MCF 10A (cell line): ENCODE results near the gene TECTA. TPM values are rescaled to one million over a fixed set of nuclear protein-coding genes. Genes with fewer than 3 reads are reported as not detected.

ENCODE experiments used
- BruUV-seq: library from RNA; stranded (reverse); fragments of 400-500 nt; replicated peaks from 2 replicates; lab custom pipeline; 2021; lab: Mats Ljungman, UMichigan
- CTCF ChIA-PET: fragments of 300-600 bp; sonication (Branson Sonifier 250); formaldehyde crosslinking; extraction: SDS; loops from one replicate; lab custom pipeline; 2021; ENCODE audit warnings: antibody characterized with exemption, inconsistent platforms; lab: Yijun Ruan, JAX
- POLR2A ChIA-PET: fragments of 300-600, 350-650 bp; sonication (Branson Sonifier 250); formaldehyde crosslinking; extraction: SDS; loops from one replicate; lab custom pipeline; 2020; ENCODE audit warnings: antibody characterized with exemption, inconsistent platforms; lab: Yijun Ruan, JAX
- DNase-seq: peaks from one replicate; pipeline ENCODE4 v3.0.0-alpha.2; 2018; ENCODE audit not compliant: unreplicated experiment
- H3K27ac Mint-ChIP-seq: one replicate; pipeline ENCODE4 v1.8.0; 2022; ENCODE audit warnings: mild to moderate bottlenecking, low read depth, mixed read lengths; ENCODE audit not compliant: unreplicated experiment
- H3K27me3 Mint-ChIP-seq: one replicate; pipeline ENCODE4 v1.8.0; 2022; ENCODE audit warnings: mixed read lengths; ENCODE audit not compliant: insufficient read depth, unreplicated experiment
- H3K36me3 Mint-ChIP-seq: one replicate; pipeline ENCODE4 v1.8.0; 2022; ENCODE audit warnings: mild to moderate bottlenecking, moderate library complexity, mixed read lengths; ENCODE audit not compliant: insufficient read depth, unreplicated experiment
- H3K4me1 Mint-ChIP-seq: one replicate; pipeline ENCODE4 v1.8.0; 2022; ENCODE audit warnings: mixed read lengths; ENCODE audit not compliant: insufficient read depth, unreplicated experiment
- H3K4me3 Mint-ChIP-seq: one replicate; pipeline ENCODE4 v1.8.0; 2022; ENCODE audit warnings: mild to moderate bottlenecking, moderate library complexity, mixed read lengths; ENCODE audit not compliant: unreplicated experiment
- H3K9me3 Mint-ChIP-seq: one replicate; pipeline ENCODE4 v1.8.0; 2022; ENCODE audit warnings: mixed read lengths; ENCODE audit not compliant: unreplicated experiment
- intact Hi-C: fragments of 100-400 bp; cut with micrococcal nuclease; formaldehyde crosslinking; loops from 2 replicates; pipeline ENCODE4 v1.14.1; 2022
- total RNA-seq: library from RNA; stranded (reverse); gene quantifications from 2 replicates; pipeline ENCODE4 v1.2.3, GENCODE V29; 2022
- TF ChIP-seq, protein P1 (sequence below): fragments of 200-600 bp; IDR thresholded peaks from one replicate; pipeline ENCODE4 v1.8.0; 2022; ENCODE audit warnings: antibody characterized with exemption, mild to moderate bottlenecking; ENCODE audit not compliant: unreplicated experiment

The TECTA gene
- total RNA-seq, 1 experiment from 2014 or later, result 0.30 TPM

DNA sequence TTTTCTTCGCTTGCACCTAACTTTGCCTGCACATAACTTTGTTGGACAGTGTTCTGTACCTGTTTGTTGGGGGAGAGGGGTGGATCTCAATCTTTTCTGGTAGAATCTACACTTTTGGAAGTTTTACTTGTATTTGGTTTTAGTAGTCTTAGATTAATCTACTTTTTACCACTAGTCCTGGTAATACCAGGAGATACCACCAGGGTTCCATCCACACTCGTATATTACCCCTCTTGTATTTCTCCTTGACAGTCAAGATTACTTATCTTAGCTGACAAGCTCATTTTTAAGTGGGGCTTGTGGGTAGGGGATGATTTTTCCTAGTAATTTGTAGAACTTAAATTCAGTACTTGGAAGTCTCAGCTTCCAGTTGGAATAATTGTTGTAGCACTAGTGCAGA lies 37.3 kb upstream of the TECTA start:
- no peaks in the 10 kb centered on the region for H3K4me1 Mint-ChIP-seq
- ChIA-PET POLR2A (interaction anchor here (0.9 kb wide), 1 partner anchor 19 kb away, joined by 4 read pairs; no protein-coding TSS in a partner anchor), CTCF (interaction anchor here (1.4 kb wide), 1 partner anchor 12 kb away, joined by 3 read pairs; no protein-coding TSS in a partner anchor)
- H3K4me3 Mint-ChIP-seq, result no peak overlapping the region
- H3K36me3 Mint-ChIP-seq, result peaks cover 37% of the 10 kb centered on the region
- DNase-seq, result peak; percentile 11
- H3K27me3 Mint-ChIP-seq, result no peaks in the 10 kb centered on the region
- TF ChIP-seq, protein P1, sequence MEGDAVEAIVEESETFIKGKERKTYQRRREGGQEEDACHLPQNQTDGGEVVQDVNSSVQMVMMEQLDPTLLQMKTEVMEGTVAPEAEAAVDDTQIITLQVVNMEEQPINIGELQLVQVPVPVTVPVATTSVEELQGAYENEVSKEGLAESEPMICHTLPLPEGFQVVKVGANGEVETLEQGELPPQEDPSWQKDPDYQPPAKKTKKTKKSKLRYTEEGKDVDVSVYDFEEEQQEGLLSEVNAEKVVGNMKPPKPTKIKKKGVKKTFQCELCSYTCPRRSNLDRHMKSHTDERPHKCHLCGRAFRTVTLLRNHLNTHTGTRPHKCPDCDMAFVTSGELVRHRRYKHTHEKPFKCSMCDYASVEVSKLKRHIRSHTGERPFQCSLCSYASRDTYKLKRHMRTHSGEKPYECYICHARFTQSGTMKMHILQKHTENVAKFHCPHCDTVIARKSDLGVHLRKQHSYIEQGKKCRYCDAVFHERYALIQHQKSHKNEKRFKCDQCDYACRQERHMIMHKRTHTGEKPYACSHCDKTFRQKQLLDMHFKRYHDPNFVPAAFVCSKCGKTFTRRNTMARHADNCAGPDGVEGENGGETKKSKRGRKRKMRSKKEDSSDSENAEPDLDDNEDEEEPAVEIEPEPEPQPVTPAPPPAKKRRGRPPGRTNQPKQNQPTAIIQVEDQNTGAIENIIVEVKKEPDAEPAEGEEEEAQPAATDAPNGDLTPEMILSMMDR, result peak; percentile 29
- H3K9me3 Mint-ChIP-seq, result no peaks in the 10 kb centered on the region
- H3K27ac Mint-ChIP-seq, result no peak overlapping the region
- intact Hi-C loops, result no loop called here
- BruUV-seq, result no TSS peak

DNA sequence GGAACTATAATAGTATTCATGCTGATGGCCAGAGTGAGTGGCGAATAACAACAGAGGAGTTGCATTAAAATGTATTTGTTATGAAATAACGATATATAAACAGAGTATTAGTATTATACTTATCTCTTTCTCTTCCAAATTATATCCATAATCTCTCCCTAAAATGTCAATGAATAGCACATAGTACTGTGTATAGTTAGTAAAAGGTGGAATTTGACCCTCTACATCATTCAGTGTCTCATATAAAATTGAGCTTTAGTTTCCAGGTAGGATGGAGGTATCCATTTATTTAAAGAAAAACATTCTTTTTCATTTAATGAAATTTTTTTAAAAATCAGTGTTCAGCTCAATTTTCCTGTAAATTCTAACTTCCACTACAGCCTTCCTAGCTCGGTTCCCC lies 34.4 kb upstream of the TECTA start:
- H3K36me3 Mint-ChIP-seq, result peaks cover 44% of the 10 kb centered on the region
- CTCF ChIA-PET, result interaction anchor here (0.7 to 1.1 kb wide), 2 partner anchors 68 to 896 kb away, joined by 3 read pairs; no protein-coding TSS in a partner anchor
- POLR2A ChIA-PET, result interaction anchor here (0.5 to 0.6 kb wide), 2 partner anchors 26 to 28 kb away, joined by 3 read pairs; no protein-coding TSS in a partner anchor
- H3K4me1 Mint-ChIP-seq, result no peaks in the 10 kb centered on the region
- TF ChIP-seq, protein P1, result no peak
- intact Hi-C loops, result no loop called here
- no peak for DNase-seq
- no peak overlapping the region for H3K4me3 Mint-ChIP-seq
- H3K9me3 Mint-ChIP-seq, result no peaks in the 10 kb centered on the region
- H3K27ac Mint-ChIP-seq, result no peak overlapping the region
- no peaks in the 10 kb centered on the region for H3K27me3 Mint-ChIP-seq
- BruUV-seq, result no TSS peak

DNA sequence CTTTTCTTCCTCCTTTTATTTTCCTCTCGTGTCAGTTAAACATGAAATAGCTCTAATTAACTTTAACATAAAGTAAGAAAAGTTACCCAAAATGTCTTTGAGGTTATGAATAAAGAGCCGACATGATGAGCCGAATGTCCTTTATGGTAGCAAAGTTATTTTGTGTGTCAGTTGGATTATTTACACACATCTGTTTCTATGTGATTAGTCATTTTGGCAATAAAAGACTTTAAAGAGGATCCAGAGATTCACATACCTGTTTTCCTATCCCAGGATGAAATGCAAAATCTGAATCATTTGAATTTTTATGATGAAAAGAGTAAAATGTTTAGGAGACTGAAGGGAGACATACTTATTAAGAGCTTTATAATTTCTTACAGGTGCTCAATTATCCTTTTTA lies 34.0 kb upstream of the TECTA start:
- intact Hi-C loops, result no loop called here
- no peaks in the 10 kb centered on the region for H3K9me3 Mint-ChIP-seq
- H3K4me1 Mint-ChIP-seq, result no peaks in the 10 kb centered on the region
- ChIA-PET POLR2A (interaction anchor here (0.5 kb wide), 1 partner anchor 27 kb away, joined by 3 read pairs; no protein-coding TSS in a partner anchor), CTCF (interaction anchor here (0.6 to 1.1 kb wide), 3 partner anchors 68 to 896 kb away, joined by 3 read pairs; no protein-coding TSS in a partner anchor)
- H3K4me3 Mint-ChIP-seq, result no peak overlapping the region
- H3K27me3 Mint-ChIP-seq, result no peaks in the 10 kb centered on the region
- no peak overlapping the region for H3K27ac Mint-ChIP-seq
- BruUV-seq, result no TSS peak
- peaks cover 48% of the 10 kb centered on the region for H3K36me3 Mint-ChIP-seq
- TF ChIP-seq, protein P1, result no peak
- DNase-seq, result no peak

DNA sequence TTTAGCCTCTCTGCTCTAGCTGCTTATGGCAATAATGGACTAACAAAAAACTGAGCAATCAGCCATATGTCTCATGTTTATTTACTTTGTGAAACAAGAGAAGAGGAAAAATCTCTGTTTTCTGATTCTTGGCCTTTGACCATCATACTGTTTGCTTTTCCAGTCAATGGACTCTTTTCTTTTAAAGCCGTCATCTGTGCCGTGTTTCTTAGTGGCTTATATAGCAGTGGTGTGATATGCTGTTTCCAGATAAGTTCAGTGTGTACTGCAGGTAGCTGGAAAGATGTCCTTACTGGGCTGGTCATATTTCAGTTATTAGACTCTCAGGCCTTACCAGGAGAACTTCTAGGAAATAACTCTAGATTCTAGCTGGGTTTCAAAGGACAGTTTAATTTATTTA lies 33.6 kb upstream of the TECTA start:
- DNase-seq, result no peak
- H3K4me1 Mint-ChIP-seq, result no peaks in the 10 kb centered on the region
- TF ChIP-seq, protein P1, result no peak
- intact Hi-C loops, result no loop called here
- ChIA-PET POLR2A (no interaction called here), CTCF (interaction anchor here (0.6 to 1.1 kb wide), 2 partner anchors 564 to 896 kb away, joined by 3 read pairs; no protein-coding TSS in a partner anchor)
- H3K27me3 Mint-ChIP-seq, result no peaks in the 10 kb centered on the region
- H3K27ac Mint-ChIP-seq, result no peak overlapping the region
- H3K4me3 Mint-ChIP-seq, result no peak overlapping the region
- H3K36me3 Mint-ChIP-seq, result peaks cover 45% of the 10 kb centered on the region
- no peaks in the 10 kb centered on the region for H3K9me3 Mint-ChIP-seq
- no TSS peak for BruUV-seq
